Motor neuron (in vitro differentiated cells): ENCODE measurements around the gene KRT3. TPM values are rescaled to one million over a fixed set of nuclear protein-coding genes. Genes with fewer than 3 reads are reported as not detected.

Experiments
- ATAC-seq, 8 experiments: fragments of 200-7000 bp; cut with Tn5 transposase; replicated peaks in 6 of 8; 2 replicates each; pipeline ENCODE4 v1.8.0; 2021; ENCODE audit warnings: mild to moderate bottlenecking in 8 of 8, moderate library complexity in 8 of 8
- H3K27ac ChIP-seq, 2 donors: fragments of 250-450 bp; sonication (Bioruptor Pico); 2 replicates each; pipeline ENCODE4 v1.9.0; 2021; ENCODE audit warnings: antibody characterized with exemption in 2 of 2, mild to moderate bottlenecking in 2 of 2, moderate library complexity in 1 of 2
- H3K4me1 ChIP-seq, 2 donors: fragments of 250-450 bp; sonication (Bioruptor Pico); replicated peaks in 1 of 2; 2 replicates each; pipeline ENCODE4 v1.6.1; 2021; ENCODE audit warnings: antibody characterized with exemption in 2 of 2, mild to moderate bottlenecking in 2 of 2, moderate library complexity in 1 of 2
- H3K4me3 ChIP-seq, 5 donors: fragments of 250-450 bp; sonication (Bioruptor Pico); 2 replicates each; pipeline ENCODE4 v1.9.0; 2021; ENCODE audit warnings: antibody characterized with exemption in 5 of 5, mild to moderate bottlenecking in 5 of 5, moderate library complexity in 4 of 5
- WGBS, 10 experiments: fragments of 450-650 bp; shearing (Covaris generic); methylation state at CpG; one replicate each; pipeline ENCODE4 v1.0.0; 2022; 5-methylcytosine and 5-hydroxymethylcytosine counted together
- in situ Hi-C, 9 experiments: fragments of 400-800 bp; cut with MboI; loops; one replicate each; pipeline ENCODE4 v1.15.0; 2021; ENCODE audit warnings: low sequenced_read_pairs in 9 of 9, low pct_unique_long_range_greater_than_20kb in 2 of 9; ENCODE audit not compliant: unreplicated experiment in 9 of 9
- total RNA-seq, 8 experiments: library from RNA; unstranded; fragments of 300-600 nt; gene quantifications; 2 replicates each; pipeline versions ENCODE4 v1.2.3 to v1.2.4, GENCODE V29; 2022

The KRT3 gene
- total RNA-seq, 8 experiments from 2014 or later: 0.24 to 0.66 (median 0.25) TPM; not detected in 4

GRCh38 chr12:52823761-52824450, 28.0 kb upstream of the KRT3 start:
- H3K27ac ChIP-seq: no peak overlapping the region
- no peak overlapping the region for H3K4me3 ChIP-seq
- in situ Hi-C loops: no loop called here
- ATAC-seq: no peak
- no peaks in the 10 kb centered on the region for H3K4me1 ChIP-seq
- WGBS, 10 experiments: 67 to 100% (median 88%) methylated on average over 1 to 5 of the region's 15 CpGs; no CpG with 5 or more reads in 4 of the 10 experiments

- ATAC-seq: no peak
- 18 to 92% (median 69%) methylated on average over 1 to 9 of the region's 16 CpGs; no CpG with 5 or more reads in 2 of the 10 experiments for WGBS, 10 experiments
- in situ Hi-C loops: no loop called here
- H3K4me3 ChIP-seq: no peak overlapping the region
- peaks cover 0 to 4% of the 10 kb centered on the region in 2 donors for H3K4me1 ChIP-seq
- no peak overlapping the region for H3K27ac ChIP-seq
These were observed 27.0 kb upstream of the KRT3 start for GRCh38 chr12:52822771-52823510.

DNA sequence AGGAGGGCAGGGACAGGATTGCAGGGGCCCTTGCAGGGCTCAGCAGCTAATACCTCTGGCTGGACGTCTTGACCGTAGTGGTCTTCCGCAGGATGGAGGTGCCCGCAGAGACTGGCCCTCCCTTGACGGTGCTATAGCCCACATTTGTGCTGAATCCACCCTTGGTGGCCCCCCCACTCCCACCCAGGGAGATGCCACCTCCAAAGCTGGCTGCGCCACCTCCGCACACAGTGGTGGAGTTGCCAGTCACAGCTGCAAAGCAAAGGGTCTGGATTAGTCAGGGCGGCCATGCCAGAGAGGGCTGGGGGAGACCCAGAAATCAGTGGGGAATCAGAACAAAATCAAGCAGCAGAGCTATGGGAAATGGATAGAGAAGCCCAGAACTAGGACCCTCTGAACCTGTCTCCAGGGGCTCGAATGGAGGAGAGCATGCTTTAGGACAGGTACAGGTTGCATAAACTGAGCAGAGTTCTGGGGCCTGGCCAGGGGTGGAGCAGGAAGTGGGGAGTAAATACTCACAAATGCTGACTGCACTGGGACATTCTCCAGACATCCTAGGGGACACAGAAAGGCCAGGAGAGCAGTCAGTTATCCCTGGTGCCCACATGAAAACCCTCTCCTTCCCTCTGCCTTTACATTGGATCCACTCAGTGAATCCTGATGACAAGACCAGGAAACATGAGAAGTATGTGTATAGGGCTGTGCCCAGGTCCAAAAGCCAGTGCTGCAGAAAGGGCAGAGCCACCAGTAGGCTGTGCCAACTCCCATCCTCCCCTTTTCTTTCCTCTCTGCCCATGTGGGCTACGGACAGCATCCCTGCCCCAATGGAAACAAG, 26.1 kb upstream of the KRT3 start:
- Histone ChIP-seq H3K4me1 (peaks cover 0 to 4% of the 10 kb centered on the region in 2 donors), H3K27ac (no peak overlapping the region), H3K4me3 (no peak overlapping the region)
- WGBS, 10 experiments: 0 to 92% (median 67%) methylated on average over 1 to 6 of the region's 10 CpGs; no CpG with 5 or more reads in 3 of the 10 experiments
- in situ Hi-C loops: no loop called here
- peak in 1 of 8 experiments; percentile 22 for ATAC-seq

GRCh38 chr12:52821071-52821730, 25.3 kb upstream of the KRT3 start:
- in situ Hi-C loops: no loop called here
- WGBS, 10 experiments: 80 to 100% (median 82%) methylated on average over 1 to 2 of the region's 4 CpGs; no CpG with 5 or more reads in 7 of the 10 experiments
- no peak for ATAC-seq
- Histone ChIP-seq H3K27ac (no peak overlapping the region), H3K4me3 (no peak overlapping the region), H3K4me1 (peaks cover 0 to 4% of the 10 kb centered on the region in 2 donors)

DNA sequence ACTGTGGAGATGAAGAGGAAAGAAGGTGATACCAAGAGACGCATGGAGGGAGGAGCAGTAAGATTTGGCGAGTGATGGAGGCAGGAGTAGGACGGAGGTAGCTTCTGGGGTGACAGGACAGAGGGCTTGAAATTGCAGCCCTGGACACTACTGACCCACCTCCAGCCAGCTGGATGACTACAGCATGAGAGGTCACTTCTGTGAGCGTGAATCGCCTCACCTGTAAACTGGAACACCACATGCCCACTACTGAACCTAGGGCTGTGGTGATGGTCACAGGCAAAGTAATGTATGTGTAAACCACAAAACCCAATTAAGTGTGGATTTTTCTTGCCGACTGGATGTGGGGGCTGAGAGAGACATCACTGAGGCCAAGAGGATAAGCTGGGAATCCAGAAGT, 24.6 kb upstream of the KRT3 start:
- WGBS, 10 experiments: 43 to 100% (median 85%) methylated on average over 1 to 4 of the region's 6 CpGs; no CpG with 5 or more reads in 4 of the 10 experiments
- peaks cover 0 to 4% of the 10 kb centered on the region in 2 donors for H3K4me1 ChIP-seq
- no peak for ATAC-seq
- H3K4me3 ChIP-seq: no peak overlapping the region
- in situ Hi-C loops: no loop called here
- no peak overlapping the region for H3K27ac ChIP-seq

DNA sequence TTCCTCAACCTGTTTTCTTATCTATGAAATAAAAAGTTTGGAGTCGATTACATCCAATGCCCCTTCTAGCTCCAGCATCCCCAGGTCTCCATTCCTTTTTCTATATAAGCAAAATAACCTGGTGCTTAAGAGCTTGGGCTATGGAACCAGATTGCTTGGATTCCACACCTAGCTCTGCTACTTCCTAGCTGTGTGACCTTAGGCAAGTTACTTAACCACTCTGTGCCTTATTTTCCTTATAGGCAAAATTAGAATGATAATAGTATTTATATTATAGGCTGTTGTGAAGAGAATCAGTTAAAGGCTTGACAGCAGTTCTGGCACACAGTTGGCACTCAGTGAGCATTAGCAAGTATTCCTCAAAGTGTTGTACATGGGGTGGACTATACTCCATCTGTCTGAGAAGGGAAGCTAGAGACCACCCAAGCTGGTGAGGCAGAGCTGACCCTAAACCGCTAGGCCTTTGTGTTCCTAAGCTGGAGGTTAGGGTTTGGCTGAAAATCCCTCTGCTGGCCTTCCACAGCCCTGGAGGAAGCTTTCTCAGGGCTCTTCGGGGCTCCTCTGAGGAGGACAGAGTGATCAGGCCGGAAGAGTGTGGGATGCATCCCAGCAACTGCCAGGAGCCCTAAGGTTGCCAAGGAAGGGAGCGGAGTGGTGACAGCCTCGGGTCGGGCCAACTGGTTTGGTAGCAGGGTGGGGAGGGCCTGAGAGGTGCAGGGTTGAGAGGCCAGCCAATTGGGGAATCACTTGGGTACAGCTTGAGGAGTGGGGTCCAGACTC, 24.0 kb upstream of the KRT3 start:
- ATAC-seq: peak in 1 of 8 experiments; percentile 29

DNA sequence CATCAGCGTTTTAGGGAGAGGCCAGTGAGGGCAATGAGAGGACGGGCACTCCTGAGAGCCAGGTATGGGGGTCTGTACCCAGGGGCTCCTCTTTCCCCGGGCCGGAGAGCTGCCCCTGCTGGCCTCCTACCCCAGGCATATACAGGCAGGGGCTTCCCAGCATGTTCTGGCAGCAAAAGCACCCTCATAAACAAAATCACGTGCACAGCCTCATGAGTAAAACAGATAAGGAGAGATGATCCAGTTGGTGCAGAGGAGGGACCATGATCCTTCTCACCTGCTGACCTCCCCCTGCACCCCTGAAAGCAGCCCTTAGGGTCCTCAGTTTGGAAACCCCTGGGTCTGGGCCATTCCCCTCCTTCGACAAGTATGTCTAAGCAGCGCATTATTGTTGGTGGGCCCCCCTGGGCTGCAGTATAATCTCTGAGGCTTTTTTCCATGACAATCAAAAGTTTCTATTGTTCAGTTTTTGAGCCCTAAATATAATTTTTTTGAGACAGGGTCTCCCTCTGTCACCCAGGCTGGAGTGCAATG, 23.0 kb upstream of the KRT3 start:
- Histone ChIP-seq H3K4me3 (no peak overlapping the region), H3K4me1 (peaks cover 0 to 4% of the 10 kb centered on the region in 2 donors), H3K27ac (no peak overlapping the region)
- 0 to 100% (median 40%) methylated on average over 1 to 6 of the region's 7 CpGs; no CpG with 5 or more reads in 5 of the 10 experiments for WGBS, 10 experiments
- in situ Hi-C loops: no loop called here
- ATAC-seq: no peak

More for the DNA sequence above, 24.0 kb upstream of the KRT3 start:
- Histone ChIP-seq H3K4me3 (no peak overlapping the region), H3K27ac (no peak overlapping the region), H3K4me1 (peaks cover 0 to 4% of the 10 kb centered on the region in 2 donors)
- in situ Hi-C loops: no loop called here
- 11 to 100% (median 68%) methylated on average over 1 to 5 of the region's 7 CpGs; no CpG with 5 or more reads in 2 of the 10 experiments for WGBS, 10 experiments

- Histone ChIP-seq H3K4me1 (peaks cover 0 to 4% of the 10 kb centered on the region in 2 donors), H3K27ac (no peak overlapping the region), H3K4me3 (no peak overlapping the region)
- in situ Hi-C loops: no loop called here
- ATAC-seq: peak in 7 of 8 experiments; percentile 24 to 87 (median 45)
- 0 to 40% methylated on average over 1 to 3 of the region's 7 CpGs; no CpG with 5 or more reads in 8 of the 10 experiments for WGBS, 10 experiments
These were observed 22.5 kb upstream of the KRT3 start for GRCh38 chr12:52818388-52818787.

GRCh38 chr12:52817699-52818238, 21.9 kb upstream of the KRT3 start:
- Histone ChIP-seq H3K27ac (no peak overlapping the region), H3K4me1 (peaks cover 0 to 6% of the 10 kb centered on the region in 2 donors), H3K4me3 (no peak overlapping the region)
- no peak for ATAC-seq
- 67 to 100% (median 80%) methylated on average over 1 to 2 of the region's 2 CpGs; no CpG with 5 or more reads in 6 of the 10 experiments for WGBS, 10 experiments
- in situ Hi-C loops: no loop called here

- no peak overlapping the region for H3K27ac ChIP-seq
- 47 to 100% (median 82%) methylated on average over 1 to 4 of the region's 8 CpGs; no CpG with 5 or more reads in 4 of the 10 experiments for WGBS, 10 experiments
- ATAC-seq: no peak
- no peak overlapping the region for H3K4me3 ChIP-seq
- in situ Hi-C loops: no loop called here
- H3K4me1 ChIP-seq: peaks cover 0 to 6% of the 10 kb centered on the region in 2 donors
These were observed 21.2 kb upstream of the KRT3 start for GRCh38 chr12:52817003-52817698.
